Activated CD4-positive, alpha-beta T cell treated with anti-CD3 and anti-CD28 coated beads, Interleukin-2, Interleukin-4, amounts not matched to agents 100 ng/mL and 50 ng/mL, durations not matched to agents 16 hours and 8 hours (primary cell): ENCODE results near the gene ACAD11.

Experiments
- DNase-seq: peaks from one replicate; pipeline ENCODE4 v3.0.0-alpha.2; 2020; ENCODE audit warnings: low spot score

ACAD11 gene

GRCh38 chr3:132553826-132554225, 105.8 kb downstream of the ACAD11 start:
- DNase-seq = no peak

- DNase-seq = no peak
Observed at GRCh38 chr3:132550579-132551305, 108.9 kb downstream of the ACAD11 start.

GRCh38 chr3:132549890-132550578, 109.6 kb downstream of the ACAD11 start:
- DNase-seq = peak; percentile 15

- DNase-seq = no peak
Observed at GRCh38 chr3:132549169-132549568, 110.4 kb downstream of the ACAD11 start.

GRCh38 chr3:132545471-132545870, 114.1 kb downstream of the ACAD11 start:
- no peak for DNase-seq

GRCh38 chr3:132544130-132544529, 115.5 kb downstream of the ACAD11 start:
- no peak for DNase-seq

- DNase-seq = no peak
Observed at GRCh38 chr3:132543011-132543739, 116.4 kb downstream of the ACAD11 start.

- DNase-seq = no peak
Observed at GRCh38 chr3:132542577-132542976, 117.0 kb downstream of the ACAD11 start.

- no peak for DNase-seq
Observed at GRCh38 chr3:132539681-132540080, 119.9 kb downstream of the ACAD11 start.

GRCh38 chr3:132538072-132538471, 121.5 kb downstream of the ACAD11 start:
- DNase-seq = no peak

- DNase-seq = no peak
Observed at GRCh38 chr3:132537297-132537696, 122.3 kb downstream of the ACAD11 start.

- no peak for DNase-seq
Observed at GRCh38 chr3:132536442-132537153, 123.0 kb downstream of the ACAD11 start.

GRCh38 chr3:132535575-132536441, 123.8 kb downstream of the ACAD11 start:
- peak; percentile 62 for DNase-seq

GRCh38 chr3:132530624-132531023, 129.0 kb downstream of the ACAD11 start:
- no peak for DNase-seq

- DNase-seq = peak; percentile 9
Observed at GRCh38 chr3:132522353-132522752, 137.3 kb downstream of the ACAD11 start.

- no peak for DNase-seq
Observed at GRCh38 chr3:132521901-132522300, 137.7 kb downstream of the ACAD11 start.

- DNase-seq = no peak
Observed at GRCh38 chr3:132519914-132520313, 139.7 kb downstream of the ACAD11 start.

- DNase-seq = peak; percentile 6
Observed at GRCh38 chr3:132517311-132517710, 142.3 kb downstream of the ACAD11 start.

- DNase-seq = no peak
Observed at GRCh38 chr3:132513057-132513456, 146.6 kb downstream of the ACAD11 start.

- DNase-seq = no peak
Observed at GRCh38 chr3:132509506-132509905, 150.1 kb downstream of the ACAD11 start.

GRCh38 chr3:132509096-132509495, 150.5 kb downstream of the ACAD11 start:
- DNase-seq = no peak
